SK-N-DZ (cell line): ENCODE measurements around the gene OR6V1. TPM values are rescaled to one million over a fixed set of nuclear protein-coding genes. Genes with fewer than 3 reads are reported as not detected.

Experiments used
- DNase-seq: peaks from one replicate; pipeline ENCODE4 v3.0.0-alpha.2; 2015; ENCODE audit warnings: low spot score
- polyA plus RNA-seq, 2 experiments: library from polyadenylated mRNA; depleted of rRNA; stranded (reverse); fragments of >200 nt; gene quantifications; 2 replicates each; pipeline ENCODE4 v1.2.3, GENCODE V29; 2014

OR6V1 gene, protein sequence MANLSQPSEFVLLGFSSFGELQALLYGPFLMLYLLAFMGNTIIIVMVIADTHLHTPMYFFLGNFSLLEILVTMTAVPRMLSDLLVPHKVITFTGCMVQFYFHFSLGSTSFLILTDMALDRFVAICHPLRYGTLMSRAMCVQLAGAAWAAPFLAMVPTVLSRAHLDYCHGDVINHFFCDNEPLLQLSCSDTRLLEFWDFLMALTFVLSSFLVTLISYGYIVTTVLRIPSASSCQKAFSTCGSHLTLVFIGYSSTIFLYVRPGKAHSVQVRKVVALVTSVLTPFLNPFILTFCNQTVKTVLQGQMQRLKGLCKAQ
- not detected in 2 replicates for polyA plus RNA-seq (2014; cell fraction: cytosol; rRNA removed)
- not detected in 2 replicates for polyA plus RNA-seq (2014; cell fraction: nucleus; rRNA removed)

DNA sequence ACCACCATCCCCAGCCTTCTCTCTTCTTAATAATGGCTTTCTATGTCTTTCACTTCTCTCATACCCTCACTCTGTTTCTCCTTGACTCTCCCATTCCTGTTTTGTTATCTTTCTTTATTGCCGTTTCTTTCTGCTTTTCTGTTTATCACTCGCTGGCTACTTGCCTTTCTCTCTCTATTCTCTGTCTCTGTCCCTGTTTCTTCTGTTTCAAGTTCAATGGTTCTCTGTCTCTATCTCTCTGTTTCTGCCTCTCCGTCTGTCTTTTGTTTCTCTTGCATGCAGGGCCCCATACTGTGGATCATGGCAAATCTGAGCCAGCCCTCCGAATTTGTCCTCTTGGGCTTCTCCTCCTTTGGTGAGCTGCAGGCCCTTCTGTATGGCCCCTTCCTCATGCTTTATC is at the start of gene OR6V1:
Gene OR6V1 (plus strand): TSS at position 301 of the 400 bp plus-strand sequence. CDS start 0 bp downstream, at position 301.
- no peak for DNase-seq

DNA sequence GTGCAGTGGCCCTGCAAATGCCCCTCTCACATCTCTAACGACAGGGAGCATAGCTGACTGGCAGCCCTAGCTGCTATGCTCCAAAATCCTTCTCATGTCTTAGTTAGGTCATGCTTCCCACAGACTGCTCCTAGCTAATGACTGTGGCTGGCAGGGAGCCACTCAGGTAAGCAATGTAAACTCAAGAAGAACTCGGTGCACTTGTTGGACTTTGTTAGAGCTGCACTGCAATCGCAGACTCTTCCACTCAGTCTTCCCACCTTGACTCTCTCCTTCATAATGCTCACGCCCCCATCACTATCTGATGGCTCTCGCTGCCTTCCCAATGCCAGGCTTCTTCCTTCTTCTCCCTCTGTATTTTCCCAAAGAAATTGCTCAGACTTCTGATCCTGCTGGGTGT is 49.2 kb upstream of the OR6V1 start:
- no peak for DNase-seq

DNA sequence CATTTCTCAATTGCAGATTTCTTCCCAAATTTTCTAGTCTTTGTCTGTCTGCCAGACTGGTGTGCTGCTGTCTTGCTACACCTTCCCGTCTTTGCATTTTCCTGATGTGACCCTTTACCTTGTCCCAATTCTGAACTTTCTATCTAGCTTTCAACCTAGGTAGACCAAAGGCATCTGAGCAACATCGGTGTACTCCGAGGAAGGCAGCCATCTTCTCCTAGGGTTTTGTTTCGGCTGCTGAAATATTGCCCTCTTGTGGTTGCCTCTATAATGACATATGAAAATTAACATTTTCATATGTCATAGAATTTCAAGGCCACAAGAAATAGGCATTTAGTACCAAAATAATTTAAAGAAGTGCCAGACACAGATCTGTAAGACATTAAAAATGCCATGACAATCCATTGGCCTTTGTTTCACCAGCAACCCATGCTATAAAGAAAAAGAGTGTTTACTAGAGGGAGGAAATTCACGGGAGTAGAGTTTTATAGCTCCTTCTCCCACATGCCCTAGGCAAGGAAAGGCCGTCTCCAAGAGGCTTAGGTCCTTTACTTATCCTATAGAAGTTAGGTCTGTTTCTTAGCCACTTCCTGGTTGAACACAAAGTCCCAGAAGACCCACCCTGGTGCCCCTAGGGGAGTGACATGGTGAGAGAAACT is 48.6 kb upstream of the OR6V1 start:
- peak; percentile 30 for DNase-seq

DNA sequence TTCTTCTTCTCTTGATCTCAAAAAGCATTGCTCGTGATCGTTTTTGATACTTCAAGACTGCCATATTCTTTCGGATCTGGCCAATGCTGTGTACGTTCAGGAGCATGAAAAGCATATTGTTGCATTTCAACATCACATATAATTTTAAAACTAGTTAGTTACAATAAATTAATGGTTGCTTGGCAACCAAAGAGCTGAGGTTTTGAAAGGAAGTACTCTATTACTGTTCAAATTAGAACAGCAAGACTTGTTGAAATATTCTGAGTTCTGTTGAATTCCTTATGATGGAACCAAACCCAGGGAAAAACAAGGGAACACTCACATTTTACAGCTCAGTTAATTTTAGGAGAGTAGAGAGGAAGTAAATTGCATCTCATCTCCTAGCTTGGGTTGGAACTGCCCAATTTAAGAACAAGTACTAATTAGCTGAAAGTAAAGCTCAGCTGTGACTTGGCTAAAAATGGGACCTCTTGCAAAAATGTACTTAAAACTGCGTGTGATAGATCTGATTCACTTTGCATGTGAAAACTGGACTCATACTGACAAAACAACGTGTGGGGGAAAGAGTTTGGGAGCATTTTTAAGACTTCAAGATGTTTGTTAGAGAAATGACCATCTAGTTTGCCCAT is 46.4 kb upstream of the OR6V1 start:
- no peak for DNase-seq

DNA sequence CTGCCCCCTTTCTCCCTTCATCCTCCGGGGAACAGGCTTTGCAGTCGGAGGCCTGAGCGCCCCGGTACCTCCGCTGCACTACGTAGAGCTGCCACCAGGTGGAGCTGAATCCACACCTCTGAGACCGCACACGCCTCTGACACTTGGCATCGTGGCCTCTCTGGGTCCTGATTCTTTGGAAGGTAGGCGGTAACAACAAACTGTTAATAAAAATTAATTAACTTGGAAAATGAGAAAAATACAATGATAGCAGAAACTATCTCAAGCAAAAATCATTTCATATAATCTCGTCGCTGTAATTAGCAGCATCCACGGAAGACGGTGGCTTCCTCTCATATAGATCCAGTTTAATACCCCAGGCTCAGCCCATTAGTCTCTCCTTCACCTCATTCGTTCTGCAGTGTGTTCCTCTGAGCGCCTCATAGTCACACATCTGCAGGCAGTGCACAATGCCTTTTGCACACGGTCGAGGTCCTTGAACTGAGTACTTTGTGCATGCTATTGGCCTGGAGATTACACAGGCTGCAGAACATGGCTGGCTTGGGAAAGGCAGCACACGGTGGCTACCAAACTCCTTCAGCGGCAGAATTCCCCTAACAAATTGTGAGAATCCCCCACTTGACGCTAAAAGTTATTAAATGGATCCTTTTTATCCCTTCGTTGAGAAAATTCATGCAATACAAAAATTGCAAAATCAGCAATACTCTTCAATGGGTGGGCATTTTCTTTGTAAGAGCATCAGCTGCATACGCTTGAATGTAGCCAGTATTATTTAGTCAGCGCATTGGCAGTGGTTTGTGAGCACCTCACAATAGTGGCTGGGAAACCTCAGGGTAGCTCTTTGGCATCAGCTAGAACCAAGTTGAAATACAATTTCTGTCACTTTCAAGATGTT is 43.9 kb upstream of the OR6V1 start:
- peak; percentile 61 for DNase-seq

DNA sequence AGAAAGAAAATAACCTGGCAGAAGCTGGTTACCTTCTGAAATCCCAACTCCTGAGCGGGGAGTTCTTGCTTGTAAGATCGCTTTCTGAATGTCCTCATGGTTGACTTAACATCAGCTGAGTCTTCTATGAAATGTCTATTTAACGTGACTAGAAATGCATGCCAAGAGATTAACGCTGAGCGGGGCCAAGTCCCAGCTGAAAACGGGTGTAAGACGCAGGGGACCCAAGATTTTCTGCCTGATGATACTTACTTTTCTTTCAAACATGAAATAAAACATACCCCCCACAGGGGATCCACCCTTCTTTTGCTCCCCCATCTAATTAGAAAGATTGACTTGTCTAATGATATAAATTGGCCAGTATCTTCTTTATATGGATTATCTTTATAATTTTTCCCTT is 40.1 kb upstream of the OR6V1 start:
- DNase-seq = no peak

DNA sequence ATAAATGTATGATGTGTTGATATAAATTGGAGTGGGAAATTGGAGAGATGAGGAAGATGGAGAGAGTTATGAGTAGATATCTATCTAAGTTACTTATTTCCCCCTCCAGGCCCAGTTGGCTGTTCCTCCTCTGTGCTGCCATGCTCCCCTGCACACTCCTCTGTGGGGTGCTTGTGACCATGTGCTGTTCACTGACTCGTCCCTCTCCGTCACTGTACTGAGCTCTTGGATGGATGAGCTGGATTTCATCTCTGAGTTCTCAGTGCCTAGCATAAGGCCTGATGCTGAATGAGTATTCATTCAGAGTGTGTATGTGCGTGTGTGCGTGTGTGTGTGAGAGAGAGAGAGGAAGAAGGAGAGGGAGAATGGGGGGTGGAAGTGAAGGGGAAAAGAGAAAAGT is 39.7 kb upstream of the OR6V1 start:
- no peak for DNase-seq

DNA sequence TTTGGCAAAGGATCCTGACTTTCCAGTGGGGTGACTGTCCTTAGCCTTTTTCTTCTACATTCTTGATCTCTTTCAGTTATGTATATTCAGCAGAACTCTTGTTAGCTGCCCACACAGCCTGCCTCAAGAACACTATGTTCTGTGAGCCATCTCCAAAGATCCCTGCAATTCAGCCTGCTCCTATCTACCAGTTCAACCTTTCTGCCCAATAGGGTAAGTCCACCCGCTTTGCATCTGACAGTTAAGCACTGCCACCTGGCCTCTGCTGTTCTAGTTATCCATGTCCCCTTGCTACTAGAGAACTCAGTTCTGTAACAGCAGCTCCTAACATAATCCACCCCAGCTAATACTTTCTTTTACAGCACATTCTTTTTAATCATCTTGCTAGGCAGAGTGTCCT is 38.7 kb upstream of the OR6V1 start:
- DNase-seq = no peak

DNA sequence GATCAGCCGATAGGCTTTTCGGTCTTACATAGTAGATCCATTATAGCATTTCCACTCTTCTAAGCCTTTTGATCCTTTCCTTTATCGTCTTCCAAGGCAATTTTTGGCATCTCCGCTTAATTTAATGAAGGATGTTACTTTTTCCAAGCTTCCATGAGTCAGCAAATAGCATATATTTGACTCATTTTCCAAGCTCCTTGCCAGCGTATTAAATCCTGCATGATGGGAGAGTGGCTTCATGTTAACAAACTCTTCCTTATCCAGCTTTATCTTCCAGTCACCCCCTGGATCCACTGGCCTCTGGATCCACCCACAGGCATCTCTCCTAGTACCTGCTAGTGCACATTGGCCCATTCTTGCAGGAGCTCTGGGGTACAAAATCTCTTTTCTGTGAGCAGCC is 38.2 kb upstream of the OR6V1 start:
- no peak for DNase-seq

DNA sequence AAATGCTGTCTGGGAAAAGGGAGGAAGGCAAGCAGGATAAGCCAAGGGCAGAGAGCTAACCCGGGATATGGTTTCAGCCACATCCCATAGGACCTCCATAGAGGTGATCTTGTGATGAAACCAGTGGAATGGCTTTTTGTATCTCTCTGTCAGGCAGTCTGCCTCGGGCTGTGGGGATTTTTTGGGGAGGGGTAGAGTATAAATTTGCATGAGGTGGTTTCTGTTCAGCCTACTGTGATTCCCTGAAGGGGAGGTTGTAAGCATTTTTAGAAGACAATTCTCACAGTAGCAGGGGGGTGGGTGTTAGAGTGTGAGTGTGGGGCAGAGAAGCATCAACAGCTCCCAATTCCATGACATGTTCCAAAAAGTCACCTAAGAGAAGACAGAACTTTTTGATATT is 37.1 kb upstream of the OR6V1 start:
- DNase-seq = no peak

DNA sequence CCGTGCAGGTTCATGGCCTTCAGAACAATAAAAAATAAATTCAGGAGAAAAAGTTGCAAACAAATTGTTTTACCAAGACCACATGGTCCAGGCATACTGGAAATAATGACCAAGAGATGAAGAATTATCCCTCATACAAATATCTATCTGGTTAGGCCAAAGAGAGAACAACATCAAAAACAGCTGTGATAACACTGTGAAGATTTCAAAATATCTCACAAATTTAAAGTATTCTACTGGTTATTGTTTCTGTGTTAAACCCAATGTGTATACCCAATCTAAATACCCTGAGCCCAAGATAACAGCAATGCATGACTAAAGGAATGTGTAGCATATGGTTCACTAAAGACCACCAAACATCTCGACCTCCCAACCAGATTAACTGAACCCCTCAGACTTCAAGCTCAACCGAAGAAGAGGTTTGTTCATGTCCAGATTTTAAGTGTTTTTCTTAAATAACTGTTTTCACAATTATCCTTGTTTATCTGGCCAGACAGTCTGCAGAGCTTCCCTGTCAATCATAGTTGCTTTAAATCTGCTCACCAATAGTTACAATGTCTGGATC is 36.1 kb upstream of the OR6V1 start:
- DNase-seq = no peak

DNA sequence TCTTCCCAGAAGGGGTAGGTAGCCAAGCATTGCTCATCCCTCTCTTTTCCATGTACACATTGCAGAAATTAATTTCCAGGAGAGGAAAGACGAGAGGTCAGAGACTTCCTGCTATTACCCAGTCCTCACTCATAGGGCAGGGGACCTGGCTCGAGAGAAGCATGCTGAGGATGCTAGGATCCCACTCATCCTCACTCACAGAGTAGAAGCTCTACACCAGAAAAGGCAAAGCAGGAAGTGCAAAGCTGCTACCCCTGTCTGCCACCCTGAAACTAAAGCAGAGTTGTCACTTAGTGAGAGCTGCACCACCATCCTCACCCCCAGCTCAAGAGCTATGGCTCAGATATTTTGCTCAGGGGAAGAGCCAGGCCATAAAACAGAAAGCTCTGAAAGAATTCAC is 35.1 kb upstream of the OR6V1 start:
- no peak for DNase-seq

DNA sequence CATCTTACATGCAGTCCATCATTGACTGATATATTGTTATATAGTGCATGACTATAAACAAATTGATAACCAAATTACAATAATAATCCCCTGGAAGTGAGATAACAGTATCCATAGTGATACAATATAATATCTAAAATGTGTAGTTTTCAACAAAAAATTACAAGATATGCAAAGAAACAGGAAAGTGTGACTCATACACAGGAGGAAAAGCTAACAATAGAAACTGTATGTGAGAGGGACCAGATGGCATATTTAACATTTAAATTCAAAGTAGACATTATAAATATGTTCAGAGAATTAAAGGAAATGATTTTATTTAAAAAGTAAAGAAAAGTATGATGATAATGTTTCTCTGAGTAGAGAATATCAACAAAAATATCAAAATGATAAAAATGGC is 33.2 kb upstream of the OR6V1 start:
- DNase-seq = no peak

DNA sequence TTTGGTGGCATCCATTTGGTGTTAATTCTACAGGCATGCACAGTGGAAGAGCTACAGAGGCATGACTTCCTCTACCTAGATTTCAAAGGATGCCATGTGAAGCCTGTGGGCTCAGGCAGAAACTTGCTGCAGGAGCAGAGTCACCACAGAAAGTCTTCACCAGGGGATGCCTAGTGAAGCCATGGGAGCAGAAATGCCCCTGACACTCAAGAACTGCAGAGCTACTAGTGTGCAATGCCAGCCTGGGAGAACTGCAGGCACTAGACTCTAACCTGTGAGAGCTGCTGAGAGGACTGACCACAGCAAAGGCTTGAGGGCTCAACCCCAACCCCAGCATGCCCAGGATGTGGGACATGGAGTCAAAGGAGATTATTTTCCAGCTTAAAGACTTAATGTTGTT is 29.1 kb upstream of the OR6V1 start:
- no peak for DNase-seq

DNA sequence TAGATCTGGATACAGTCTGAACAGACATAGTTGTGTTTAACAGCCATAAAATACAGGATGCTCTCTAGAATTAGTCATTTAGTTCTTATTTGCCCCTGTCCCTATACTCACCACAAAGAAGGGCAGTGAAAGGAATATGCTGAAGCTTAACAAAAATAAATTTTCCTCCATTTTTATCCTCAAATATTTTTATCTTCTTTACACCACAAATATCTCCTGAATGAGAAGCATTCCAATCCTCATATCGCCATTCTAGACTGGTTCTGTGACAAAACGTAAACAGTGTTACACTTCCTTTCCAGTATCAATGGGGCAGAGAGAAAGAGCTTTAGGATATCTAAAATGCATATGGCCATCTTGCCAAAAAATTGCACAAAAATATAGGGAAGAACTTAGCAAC is 26.8 kb upstream of the OR6V1 start:
- no peak for DNase-seq

DNA sequence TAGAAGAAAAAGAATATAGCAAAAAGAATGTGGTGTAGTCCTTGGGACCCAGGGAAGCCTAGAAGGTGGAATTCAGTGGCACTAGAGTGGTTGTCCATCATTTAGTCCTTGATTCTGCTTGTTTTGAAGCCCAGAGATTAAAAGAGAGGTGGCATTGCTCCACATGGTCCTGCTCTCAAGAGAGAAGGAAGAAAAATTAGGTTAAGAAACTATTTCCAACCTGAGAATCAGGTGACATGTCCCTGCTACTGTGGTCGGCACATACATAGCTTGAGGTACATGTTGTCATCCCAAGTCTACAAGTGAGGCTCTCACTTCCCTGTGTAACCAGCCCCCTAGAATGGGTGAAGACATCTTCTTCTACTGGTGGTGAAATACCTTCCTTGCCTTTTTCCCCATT is 25.1 kb upstream of the OR6V1 start, which contains the start of gene OR9A2:
Gene OR9A2 (minus strand): TSS at position 101 of the 400 bp plus-strand sequence. CDS start 0 bp downstream, at position 101.
- no peak for DNase-seq

DNA sequence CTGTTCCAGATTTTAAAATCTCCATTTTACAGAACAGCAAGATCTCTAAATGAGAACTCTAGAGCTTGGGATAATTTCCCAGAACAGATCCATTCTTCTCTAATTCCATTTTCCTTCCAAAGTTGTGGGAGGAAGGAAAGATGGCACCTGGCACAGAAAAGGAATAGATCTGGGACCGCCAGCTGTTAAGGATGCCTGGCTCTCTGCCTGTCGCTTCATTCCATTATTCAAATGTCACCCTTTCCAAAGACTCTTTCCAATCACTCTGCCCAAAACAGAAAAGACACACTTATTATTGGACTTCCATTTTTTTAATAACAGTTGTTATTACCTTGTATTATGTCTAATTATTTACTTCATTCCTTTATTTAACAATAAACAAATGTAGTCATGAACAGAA is 24.5 kb upstream of the OR6V1 start:
- no peak for DNase-seq

DNA sequence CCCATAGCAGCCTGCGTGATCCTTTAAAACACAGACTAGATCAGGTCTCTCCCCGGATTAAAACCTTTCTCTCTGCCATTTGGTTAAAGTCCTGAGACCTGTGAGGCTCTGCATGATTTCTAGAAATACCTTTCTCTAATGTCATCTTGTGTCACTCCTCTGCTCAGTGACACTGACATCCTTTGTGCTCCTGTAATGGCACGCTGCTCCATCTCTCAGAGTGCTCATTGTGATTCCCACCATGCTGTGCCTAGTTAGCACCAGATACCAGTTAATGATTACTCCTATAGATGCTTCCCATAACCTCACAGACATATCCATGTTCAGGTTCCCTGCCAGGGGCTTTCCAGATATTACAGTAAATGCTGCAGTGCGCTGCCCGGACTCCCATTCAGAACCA is 13.5 kb upstream of the OR6V1 start:
- no peak for DNase-seq

DNA sequence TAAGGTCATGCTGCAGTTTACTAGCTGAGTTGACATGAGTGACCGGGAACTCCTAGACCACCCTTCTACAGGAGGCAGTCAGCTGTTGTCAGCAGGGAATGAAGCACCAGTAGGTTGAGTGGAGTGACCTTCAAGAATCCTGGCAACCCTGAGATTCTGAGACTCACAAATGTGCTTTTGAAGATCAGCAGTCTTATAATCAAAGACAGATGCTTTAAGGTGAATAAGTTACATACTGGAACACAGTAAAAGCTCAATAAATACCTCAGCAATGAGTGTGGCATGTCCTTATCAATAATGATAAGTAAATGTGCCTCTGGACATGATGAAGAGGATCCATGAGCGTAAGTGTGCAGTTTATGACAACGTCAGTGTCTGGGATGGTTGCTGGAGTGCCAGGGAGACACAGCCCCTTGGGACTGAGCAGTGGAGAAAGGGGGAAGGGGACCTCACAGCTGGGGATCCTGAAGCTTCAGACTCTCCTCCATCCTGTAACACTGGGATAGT is 11.9 kb upstream of the OR6V1 start:
- no peak for DNase-seq

DNA sequence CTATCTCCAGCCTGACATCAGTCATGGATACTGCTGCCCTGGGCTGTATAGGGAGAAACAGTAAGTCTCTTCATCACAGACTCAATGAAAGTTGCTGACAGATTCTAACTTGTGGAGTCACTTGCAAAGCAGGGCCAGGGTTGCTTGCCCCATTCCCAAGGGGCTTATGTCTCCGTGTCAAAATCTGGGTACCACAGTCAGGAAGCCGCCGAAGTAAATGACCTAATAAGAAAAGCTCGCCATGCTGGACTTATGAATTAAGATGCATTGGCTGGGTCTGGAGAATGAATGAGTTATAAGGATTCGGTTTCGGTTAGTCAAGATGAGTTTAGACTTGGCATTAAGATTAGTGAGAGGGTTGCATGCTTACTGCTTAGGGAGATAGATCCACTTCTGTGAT is 10.8 kb upstream of the OR6V1 start:
- no peak for DNase-seq

DNA sequence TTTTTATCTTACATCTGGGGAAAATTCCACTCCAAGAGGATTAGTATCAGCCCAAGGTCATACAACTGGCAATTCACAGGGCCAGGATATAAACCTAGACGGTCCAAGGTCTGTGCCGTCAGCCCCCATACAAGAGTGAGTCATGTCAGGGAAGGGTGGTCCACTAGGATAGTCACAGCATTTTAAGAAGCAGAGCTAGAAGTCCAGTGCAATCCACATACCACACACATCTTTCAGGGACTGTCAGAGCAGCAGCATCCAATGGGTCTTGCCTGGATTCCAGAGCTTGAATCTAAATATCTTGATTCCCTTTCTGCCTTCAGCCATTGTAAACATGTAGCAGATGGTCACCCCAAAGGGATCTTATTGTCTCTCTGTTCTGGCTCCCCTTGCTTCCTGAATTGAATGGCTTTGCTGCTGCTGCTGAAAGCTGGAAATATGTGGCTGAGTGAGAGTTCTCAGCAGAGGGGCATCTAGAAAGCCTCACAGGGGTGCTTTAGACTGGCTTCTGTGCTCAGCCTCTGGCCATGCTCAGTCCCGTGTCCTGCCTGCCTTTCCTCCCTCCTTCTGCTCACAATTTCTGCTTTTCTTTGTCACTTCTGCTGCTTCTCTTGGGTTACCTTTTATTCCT is 9.9 kb upstream of the OR6V1 start:
- no peak for DNase-seq
